ENCODE data around the gene TSC22D3.

- TF ChIP-seq POLR2A (IDR thresholded peaks at IDR 0.05; ENCODE audit: low read depth, low read length) = no peak
- TF ChIP-seq POLR2AphosphoS5 (IDR thresholded peaks at IDR 0.05; ENCODE audit: low read depth, low read length) = no peak
- TF ChIP-seq TAF1 (IDR thresholded peaks at IDR 0.05; ENCODE audit: borderline replicate concordance, low read depth, low read length) = no peak
Measured at GRCh38 chrX:107738768-107739167, 36.8 kb downstream of the TSC22D3 start.
